Mesenchymal stem cell (in vitro differentiated cells and primary cell): Measurements from ENCODE around the gene PRIM2.
A peak's percentile ranks its signal among the peaks of the same experiment; 100 is the strongest.
"Not testable (repeated sequence)": the region's sequence is repeated elsewhere in the genome, so short reads cannot be mapped to it uniquely, and the experiment has no call there.

Source experiments
- DNase-seq: peaks from one replicate; pipeline ENCODE4 v3.0.0-alpha.2; 2013
- H2AFZ ChIP-seq: one replicate; pipeline ENCODE4 v1.6.1; 2013; ENCODE audit warnings: low read depth, mild to moderate bottlenecking, control low read depth, inconsistent platforms, low read length, moderate library complexity
- H2AK5ac ChIP-seq: 2 replicates; pipeline ENCODE4 v1.6.1; 2013; ENCODE audit warnings: low read length, moderate library complexity, mild to moderate bottlenecking, inconsistent platforms; ENCODE audit not compliant: severe bottlenecking
- H2BK120ac ChIP-seq: one replicate; pipeline ENCODE4 v1.6.1; 2013; ENCODE audit warnings: low read depth, mild to moderate bottlenecking, inconsistent platforms, low read length, moderate library complexity
- H2BK12ac ChIP-seq, 2 experiments: one replicate each; pipeline ENCODE4 v1.6.1; 2013; ENCODE audit warnings: inconsistent platforms in 2 of 2, low read length in 2 of 2, mild to moderate bottlenecking in 2 of 2, moderate library complexity in 2 of 2, control low read depth in 1 of 2
- H2BK15ac ChIP-seq: one replicate; pipeline ENCODE4 v1.6.1; 2013; ENCODE audit warnings: mild to moderate bottlenecking, low read depth, inconsistent platforms; ENCODE audit not compliant: poor library complexity, severe bottlenecking
- H2BK5ac ChIP-seq: 2 replicates; pipeline ENCODE4 v1.6.1; 2013; ENCODE audit warnings: low read depth, mild to moderate bottlenecking, low read length, control low read depth, inconsistent platforms; ENCODE audit not compliant: poor library complexity, severe bottlenecking
- H3K14ac ChIP-seq, 2 experiments: one replicate each; pipeline ENCODE4 v1.6.1; 2013; ENCODE audit warnings: inconsistent platforms in 2 of 2, low read length in 2 of 2, control low read depth in 1 of 2, mild to moderate bottlenecking in 1 of 2, moderate library complexity in 1 of 2
- H3K18ac ChIP-seq, 2 experiments: one replicate each; pipeline ENCODE4 v1.6.1; 2013; ENCODE audit warnings: inconsistent platforms in 2 of 2, low read length in 2 of 2, control low read depth in 1 of 2, low read depth in 1 of 2, mild to moderate bottlenecking in 1 of 2
- H3K23ac ChIP-seq, 2 experiments: one replicate each; pipeline ENCODE4 v1.6.1; 2013; ENCODE audit warnings: inconsistent platforms in 2 of 2, low read length in 2 of 2, mild to moderate bottlenecking in 2 of 2, moderate library complexity in 2 of 2, control low read depth in 1 of 2
- H3K27ac ChIP-seq: 2 replicates; pipeline ENCODE4 v1.5.1; 2013; ENCODE audit warnings: mild to moderate bottlenecking, moderate library complexity, low read length, control low read depth, inconsistent platforms; ENCODE audit not compliant: poor library complexity, severe bottlenecking
- H3K27me3 ChIP-seq, 2 experiments: 2 replicates each; pipeline versions ENCODE4 v1.6.1 to v1.7.0; 2013; ENCODE audit warnings: low read length in 2 of 2, mild to moderate bottlenecking in 2 of 2, moderate library complexity in 2 of 2, control low read depth in 1 of 2, inconsistent platforms in 1 of 2; ENCODE audit not compliant: control insufficient read depth in 1 of 2, insufficient read depth in 1 of 2
- H3K36me3 ChIP-seq, 2 experiments: 2 replicates each; pipeline versions ENCODE4 v1.6.1 to v1.7.0; 2013; ENCODE audit warnings: low read length in 2 of 2, control low read depth in 1 of 2, inconsistent platforms in 1 of 2, low read depth in 1 of 2, mild to moderate bottlenecking in 1 of 2; ENCODE audit not compliant: insufficient read depth in 2 of 2, control insufficient read depth in 1 of 2
- H3K4ac ChIP-seq, 2 experiments: one replicate each; pipeline ENCODE4 v1.6.1; 2013; ENCODE audit warnings: inconsistent platforms in 2 of 2, low read length in 2 of 2, mild to moderate bottlenecking in 2 of 2, moderate library complexity in 2 of 2, control low read depth in 1 of 2, low read depth in 1 of 2
- H3K4me1 ChIP-seq: 2 replicates; pipeline ENCODE4 v1.6.1; 2013; ENCODE audit warnings: low read depth, low read length, control low read depth; ENCODE audit not compliant: control insufficient read depth, insufficient read depth
- H3K4me2 ChIP-seq: 2 replicates; pipeline ENCODE4 v1.6.1; 2013; ENCODE audit warnings: low read length, mild to moderate bottlenecking, inconsistent platforms; ENCODE audit not compliant: poor library complexity, severe bottlenecking
- H3K4me3 ChIP-seq, 2 experiments: 2 replicates each; pipeline versions ENCODE4 v1.5.1 to v1.7.0; 2013; ENCODE audit warnings: low read length in 2 of 2, mild to moderate bottlenecking in 2 of 2, control low read depth in 1 of 2, low read depth in 1 of 2; ENCODE audit not compliant: insufficient read depth in 1 of 2
- H3K79me1 ChIP-seq: replicated peaks from 2 replicates; pipeline ENCODE4 v1.6.1; 2013; ENCODE audit warnings: mild to moderate bottlenecking, control low read depth, low read length, inconsistent platforms; ENCODE audit not compliant: poor library complexity, severe bottlenecking
- H3K9ac ChIP-seq: 2 replicates; pipeline ENCODE4 v1.7.0; 2013; ENCODE audit warnings: mild to moderate bottlenecking, low read length, moderate library complexity
- H3K9me3 ChIP-seq: 2 replicates; pipeline ENCODE4 v1.7.0; 2013; ENCODE audit warnings: mild to moderate bottlenecking, low read length; ENCODE audit not compliant: control insufficient read depth
- H4K8ac ChIP-seq: one replicate; pipeline ENCODE4 v1.6.1; 2013; ENCODE audit warnings: inconsistent platforms, mild to moderate bottlenecking, low read length, moderate library complexity
- H4K91ac ChIP-seq: one replicate; pipeline ENCODE4 v1.6.1; 2013; ENCODE audit warnings: mild to moderate bottlenecking, low read length, inconsistent platforms
- WGBS: methylation state at CpG from one replicate; pipeline ENCODE4 v1.1.7; 2013; ENCODE audit warnings: mixed read lengths; 5-methylcytosine and 5-hydroxymethylcytosine counted together

Gene PRIM2

DNA sequence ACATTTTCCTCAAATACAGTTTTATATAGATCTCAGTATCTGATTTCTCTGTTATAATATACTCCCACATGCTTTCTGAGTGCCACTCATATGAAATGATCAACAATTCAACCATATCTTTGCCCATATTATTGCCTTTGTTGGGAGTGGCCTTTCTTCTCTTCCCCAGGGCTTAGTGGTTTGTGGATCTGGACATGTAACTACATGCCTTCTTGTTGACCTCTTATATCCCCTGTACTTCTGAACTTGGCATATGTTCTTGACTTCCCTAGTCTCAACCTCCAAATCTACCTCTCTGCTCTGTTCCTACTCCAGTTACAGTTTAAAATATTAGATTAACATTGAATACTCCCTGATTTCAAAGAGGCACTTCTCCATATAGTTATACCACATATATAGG, 34.3 kb upstream of the PRIM2 start:
- Histone ChIP-seq H3K79me1 (no peaks in the 10 kb centered on the region), H2BK5ac (no peak overlapping the region), H3K18ac (peak overlapping the region in 1 of 2 experiments; percentile 21), H3K9me3 (no peaks in the 10 kb centered on the region), H2BK12ac (no peak overlapping the region), H2BK15ac (no peak overlapping the region), H3K4me2 (no peak overlapping the region), H3K4me1 (no peaks in the 10 kb centered on the region), H2BK120ac (no peak overlapping the region), H3K4me3 (no peak overlapping the region), H4K91ac (no peak overlapping the region), H3K23ac (no peak overlapping the region), H2AFZ (no peak overlapping the region), H3K9ac (no peak overlapping the region), H3K14ac (no peak overlapping the region), H3K36me3 (no peaks in the 10 kb centered on the region), H3K27ac (no peak overlapping the region), H3K27me3 (no peaks in the 10 kb centered on the region), H3K4ac (no peak overlapping the region), H4K8ac (no peak overlapping the region), H2AK5ac (no peak overlapping the region)
- DNase-seq = no peak

DNA sequence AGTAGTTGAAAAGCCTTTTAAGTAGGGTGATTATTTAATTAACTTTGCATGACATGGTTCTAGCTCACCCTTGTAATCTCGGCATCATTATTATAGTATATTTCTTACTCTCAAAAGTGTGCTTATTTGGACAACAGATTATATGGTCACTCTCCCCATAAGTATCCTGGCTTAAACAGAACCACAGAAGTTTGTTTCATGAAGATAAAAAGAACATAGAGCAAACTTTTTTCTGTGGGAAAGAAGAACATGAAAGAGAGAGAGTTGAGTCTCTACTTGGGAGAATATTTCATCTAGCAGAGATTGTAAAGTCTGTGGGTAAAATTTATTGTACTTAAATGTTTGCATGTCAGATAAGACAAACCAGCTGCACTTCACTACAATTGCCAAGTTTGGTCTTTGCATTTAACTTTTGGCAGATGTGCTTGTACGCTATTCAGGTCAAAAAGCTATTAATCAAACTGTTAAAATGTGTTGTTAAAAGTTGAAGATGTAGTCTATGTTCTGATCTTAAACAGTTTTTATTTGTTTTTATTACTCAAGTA, 33.4 kb upstream of the PRIM2 start:
- Histone ChIP-seq H3K18ac (no peak overlapping the region), H3K4ac (no peak overlapping the region), H3K4me1 (no peaks in the 10 kb centered on the region), H3K23ac (no peak overlapping the region), H2BK12ac (no peak overlapping the region), H3K79me1 (no peaks in the 10 kb centered on the region), H3K4me3 (no peak overlapping the region), H3K36me3 (no peaks in the 10 kb centered on the region), H2BK15ac (no peak overlapping the region), H2BK5ac (no peak overlapping the region), H2AK5ac (no peak overlapping the region), H4K91ac (no peak overlapping the region), H3K27me3 (no peaks in the 10 kb centered on the region), H3K4me2 (no peak overlapping the region), H2AFZ (no peak overlapping the region), H4K8ac (no peak overlapping the region), H3K9ac (no peak overlapping the region), H3K27ac (no peak overlapping the region), H3K14ac (no peak overlapping the region), H3K9me3 (no peaks in the 10 kb centered on the region), H2BK120ac (no peak overlapping the region)
- 67% methylated on average over 1 of the region's 2 CpGs for WGBS
- DNase-seq = peak; percentile 26

DNA sequence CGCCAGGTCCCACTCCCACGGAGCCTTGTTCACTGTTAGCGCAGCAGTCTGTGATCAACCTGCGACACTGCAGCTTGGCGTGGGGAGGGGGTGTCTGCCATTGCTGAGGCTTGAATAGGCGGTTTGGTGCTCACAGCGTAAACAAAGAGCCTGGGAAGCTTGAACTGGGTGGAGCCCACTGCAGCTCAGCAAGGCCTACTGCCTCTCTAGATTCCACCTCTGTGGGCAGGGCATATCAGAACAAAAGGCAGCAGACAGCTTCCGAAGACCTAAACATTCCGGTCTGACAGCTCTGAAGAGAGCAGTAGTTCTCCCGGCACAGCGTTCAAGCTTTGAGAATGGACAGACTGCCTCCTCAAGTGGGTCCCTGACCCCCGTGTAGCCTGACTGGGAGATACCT, 29.3 kb upstream of the PRIM2 start:
- H3K18ac ChIP-seq, DNase-seq, H3K9me3 ChIP-seq, H2AFZ ChIP-seq, H2BK12ac ChIP-seq, H3K23ac ChIP-seq, H2AK5ac ChIP-seq, H2BK15ac ChIP-seq, H3K4ac ChIP-seq, H3K27ac ChIP-seq, H3K4me1 ChIP-seq, H3K9ac ChIP-seq, H3K36me3 ChIP-seq, H3K4me3 ChIP-seq, H3K79me1 ChIP-seq, H2BK5ac ChIP-seq, H3K27me3 ChIP-seq, H2BK120ac ChIP-seq, H4K91ac ChIP-seq, H3K14ac ChIP-seq, H3K4me2 ChIP-seq: not testable (repeated sequence)
- H4K8ac ChIP-seq = peak overlapping the region; percentile 19
- WGBS = 92% methylated on average over 12 of the region's 12 CpGs

DNA sequence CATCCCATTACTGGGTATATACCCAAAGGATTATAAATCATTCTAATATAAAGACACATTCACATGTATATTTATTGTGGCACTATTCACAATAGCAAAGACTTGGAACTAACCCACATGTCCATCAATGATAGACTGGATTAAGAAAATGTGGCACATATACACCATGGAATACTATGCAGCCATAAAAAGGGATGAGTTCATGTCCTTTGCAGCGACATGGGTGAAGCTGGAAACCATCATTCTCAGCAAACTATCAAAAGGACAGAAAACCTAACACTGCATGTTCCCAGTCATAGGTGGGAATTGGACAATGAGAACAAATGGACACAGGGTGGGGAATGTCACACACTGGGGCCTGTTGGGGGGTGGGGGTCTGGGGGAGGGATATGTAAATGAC, 24.0 kb upstream of the PRIM2 start:
- 75% methylated on average over 1 of the region's 1 CpG for WGBS
- H3K4me2 ChIP-seq, H3K27me3 ChIP-seq, H3K4ac ChIP-seq, H4K8ac ChIP-seq, H3K4me1 ChIP-seq, H2BK15ac ChIP-seq, H2AK5ac ChIP-seq, H3K36me3 ChIP-seq, H4K91ac ChIP-seq, H3K18ac ChIP-seq, H3K79me1 ChIP-seq, H3K23ac ChIP-seq, H2BK5ac ChIP-seq, H3K9me3 ChIP-seq, H3K4me3 ChIP-seq, H3K27ac ChIP-seq, H2AFZ ChIP-seq, H3K9ac ChIP-seq, H2BK12ac ChIP-seq, DNase-seq, H3K14ac ChIP-seq, H2BK120ac ChIP-seq: not testable (repeated sequence)
